HCT116 (cell line): ENCODE measurements around the gene INTS1. TPM values are rescaled to one million over a fixed set of nuclear protein-coding genes. Genes with fewer than 3 reads are reported as not detected.
A peak's percentile ranks its signal among the peaks of the same experiment; 100 is the strongest.

Source experiments
- ATAC-seq: fragments of 200-7000 bp; cut with Tn5 transposase; 2 replicates; pipeline ENCODE4 v1.9.1; 2020; ENCODE audit warnings: mild to moderate bottlenecking, moderate library complexity
- BruUV-seq: library from RNA; stranded (reverse); fragments of 400-500 nt; replicated peaks from 2 replicates; lab custom pipeline; 2021; lab: Mats Ljungman, UMichigan
- CTCF ChIA-PET: fragments of 300-600 bp; sonication (Branson Sonifier 250); formaldehyde crosslinking; loops from one replicate; lab custom pipeline; 2021; ENCODE audit warnings: antibody characterized with exemption; lab: Charles Lee
- POLR2A ChIA-PET: fragments of 300-600, 350-600 bp; sonication (Branson Sonifier 250); formaldehyde crosslinking; loops from one replicate; lab custom pipeline; 2021; ENCODE audit warnings: antibody characterized with exemption; lab: Charles Lee
- RAD21 ChIA-PET, 2 experiments: fragments of 300-600 bp; sonication (Branson Sonifier 250); formaldehyde crosslinking; loops; one replicate each; lab custom pipeline; 2023; ENCODE audit warnings: low total read pairs in 2 of 2; ENCODE audit not compliant: uncharacterized antibody in 2 of 2, unreplicated experiment in 2 of 2, low non-redundant PET in 1 of 2; lab: Charles Lee
- DNase-seq: peaks from one replicate; pipeline ENCODE4 v3.0.0-alpha.2; 2010; ENCODE audit warnings: low read depth, low spot score
- H2AFZ ChIP-seq: fragments of 200-600 bp; shearing (Covaris generic), sonication (generic); 2 replicates; pipeline ENCODE4 v1.6.1; 2017; ENCODE audit warnings: low read depth, mixed run types, mixed read lengths, antibody characterized with exemption, low read length; ENCODE audit not compliant: poor library complexity, severe bottlenecking
- H3K27ac ChIP-seq: 2 replicates; pipeline ENCODE4 v1.5.1; 2012; ENCODE audit warnings: low read depth, low read length
- H3K27me3 ChIP-seq: fragments of 200-600 bp; sonication (generic); 2 replicates; pipeline ENCODE4 v1.6.1; 2016; ENCODE audit warnings: mixed run types, low read length, mixed read lengths; ENCODE audit not compliant: insufficient read depth
- H3K36me3 ChIP-seq, 2 experiments: fragments of 200-500 bp in 1 of 2; fragments of 200-600 bp in 1 of 2; sonication (Bioruptor generic) in 1 of 2; sonication (generic) in 1 of 2; 2 replicates each; pipeline versions ENCODE4 v1.5.1 to v1.6.1; 2014 to 2016; ENCODE audit warnings: low read length in 2 of 2, inconsistent platforms in 1 of 2, mixed read lengths in 1 of 2, mixed run types in 1 of 2; ENCODE audit not compliant: insufficient read depth in 2 of 2, control insufficient read depth in 1 of 2
- H3K4me1 ChIP-seq, 2 experiments: fragments of 200-600 bp in 1 of 2; sonication (generic) in 1 of 2; 2 replicates each; pipeline versions ENCODE4 v1.5.1 to v1.6.1; 2012 to 2017; ENCODE audit warnings: low read length in 2 of 2, inconsistent platforms in 1 of 2, mild to moderate bottlenecking in 1 of 2, mixed read lengths in 1 of 2, mixed run types in 1 of 2, moderate library complexity in 1 of 2; ENCODE audit not compliant: insufficient read depth in 2 of 2, control insufficient read depth in 1 of 2
- H3K4me2 ChIP-seq: fragments of 200-600 bp; sonication (generic); 2 replicates; pipeline ENCODE4 v1.6.1; 2017; ENCODE audit warnings: mixed run types, low read length, mixed read lengths
- H3K4me3 ChIP-seq, 2 experiments: fragments of 200-600 bp in 1 of 2; sonication (generic) in 1 of 2; replicated peaks in 1 of 2; 2 replicates each; pipeline ENCODE4 v1.5.1; 2011 to 2016; ENCODE audit warnings: low read length in 2 of 2, control low read depth in 1 of 2, low read depth in 1 of 2, mild to moderate bottlenecking in 1 of 2, mixed read lengths in 1 of 2, mixed run types in 1 of 2
- H3K79me2 ChIP-seq: fragments of 200-600 bp; sonication (generic); 2 replicates; pipeline ENCODE4 v1.6.1; 2017; ENCODE audit warnings: mild to moderate bottlenecking, mixed run types, low read length, moderate library complexity, mixed read lengths; ENCODE audit not compliant: insufficient read depth
- H3K9ac ChIP-seq: fragments of 200-600 bp; sonication (generic); 2 replicates; pipeline ENCODE4 v1.6.1; 2016; ENCODE audit warnings: low read length, mixed read lengths
- H3K9me2 ChIP-seq: fragments of 200-600 bp; sonication (generic), shearing (Covaris generic); 2 replicates; pipeline ENCODE4 v1.6.1; 2017; ENCODE audit warnings: mixed run types, mild to moderate bottlenecking, moderate library complexity; ENCODE audit not compliant: insufficient read depth
- H3K9me3 ChIP-seq, 2 experiments: fragments of 200-500 bp in 1 of 2; fragments of 200-600 bp in 1 of 2; sonication (Bioruptor generic) in 1 of 2; sonication (generic) in 1 of 2; 2 replicates each; pipeline ENCODE4 v1.6.1; 2014 to 2017; ENCODE audit warnings: low read length in 2 of 2, mixed read lengths in 2 of 2, inconsistent platforms in 1 of 2, low read depth in 1 of 2, mild to moderate bottlenecking in 1 of 2, mixed run types in 1 of 2, moderate library complexity in 1 of 2; ENCODE audit not compliant: control insufficient read depth in 1 of 2, insufficient read depth in 1 of 2
- H4K20me1 ChIP-seq: fragments of 200-600 bp; sonication (generic), shearing (Covaris generic); 2 replicates; pipeline ENCODE4 v1.6.1; 2017; ENCODE audit warnings: mixed run types, mild to moderate bottlenecking, moderate library complexity; ENCODE audit not compliant: insufficient read depth
- CBX3 ChIP-seq: IDR thresholded peaks from 2 replicates; pipeline ENCODE4 v1.6.1; 2012; ENCODE audit warnings: low read depth
- CEBPB ChIP-seq: IDR thresholded peaks from 2 replicates; pipeline ENCODE4 v1.6.1; 2012; ENCODE audit warnings: low read depth
- CTCF ChIP-seq, 3 experiments: fragments of 200-600 bp in 1 of 3; sonication (generic) in 1 of 3; IDR thresholded peaks in 2 of 3; conservative IDR thresholded peaks in 1 of 3; 2 replicates each; pipeline ENCODE4 v1.5.1; 2012 to 2017; ENCODE audit warnings: low read depth in 2 of 3, low read length in 2 of 3, antibody characterized with exemption in 1 of 3, borderline replicate concordance in 1 of 3, control low read depth in 1 of 3, mild to moderate bottlenecking in 1 of 3, mixed read lengths in 1 of 3, mixed run types in 1 of 3, moderate library complexity in 1 of 3; ENCODE audit not compliant: insufficient read depth in 1 of 3
- ELF1 ChIP-seq: IDR thresholded peaks from 2 replicates; pipeline ENCODE4 v1.6.1; 2012; ENCODE audit warnings: low read depth, borderline replicate concordance
- FOSL1 ChIP-seq: IDR thresholded peaks from 2 replicates; pipeline ENCODE4 v1.6.1; 2012; ENCODE audit warnings: low read depth
- JUND ChIP-seq: IDR thresholded peaks from 2 replicates; pipeline ENCODE4 v1.6.1; 2012
- MAX ChIP-seq: IDR thresholded peaks from 2 replicates; pipeline ENCODE4 v1.6.1; 2012
- POLR2A ChIP-seq: IDR thresholded peaks from 2 replicates; pipeline ENCODE4 v1.7.0; 2011; ENCODE audit warnings: borderline replicate concordance; ENCODE audit not compliant: insufficient read depth, insufficient read length; ENCODE audit errors: extremely low read depth
- RAD21 ChIP-seq: IDR thresholded peaks from 2 replicates; pipeline ENCODE4 v1.6.1; 2012; ENCODE audit warnings: low read depth, mild to moderate bottlenecking
- REST ChIP-seq: IDR thresholded peaks from 2 replicates; pipeline ENCODE4 v1.6.1; 2012; ENCODE audit warnings: low read depth
- SP1 ChIP-seq: IDR thresholded peaks from 2 replicates; pipeline ENCODE4 v1.6.1; 2012; ENCODE audit warnings: low read depth
- SRF ChIP-seq: IDR thresholded peaks from 2 replicates; pipeline ENCODE4 v1.6.1; 2012; ENCODE audit warnings: low read depth
- TCF7L2 ChIP-seq: IDR thresholded peaks from 2 replicates; pipeline ENCODE4 v1.7.0; 2011; ENCODE audit warnings: borderline replicate concordance, inconsistent platforms; ENCODE audit not compliant: insufficient read depth, insufficient read length; ENCODE audit errors: extremely low read depth
- YY1 ChIP-seq: IDR thresholded peaks from 2 replicates; pipeline ENCODE4 v1.6.1; 2011; ENCODE audit warnings: low read length, low read depth, moderate library complexity, mild to moderate bottlenecking; ENCODE audit not compliant: insufficient replicate concordance; ENCODE audit errors: extremely low read depth
- ZFX ChIP-seq: fragments of 450-650 bp; IDR thresholded peaks from 2 replicates; pipeline ENCODE4 v1.6.1; 2017
- ZNF274 ChIP-seq: fragments of 200-500 bp; sonication (Bioruptor generic); IDR thresholded peaks from 2 replicates; pipeline ENCODE4 v1.6.1; 2014; ENCODE audit warnings: mild to moderate bottlenecking, low read depth, low read length, inconsistent platforms
- intact Hi-C: fragments of 100-400 bp; cut with micrococcal nuclease; formaldehyde crosslinking; loops from 2 replicates; pipeline ENCODE4 v1.10.0; 2022
- total RNA-seq: library from RNA; stranded (reverse); gene quantifications from one replicate; pipeline ENCODE4 v1.2.1, GENCODE V29; 2021; ENCODE audit not compliant: unreplicated experiment

Gene INTS1
- total RNA-seq, 1 experiment from 2014 or later = 167 TPM

- Histone ChIP-seq H3K27ac (no peak overlapping the region), H4K20me1 (no peaks in the 10 kb centered on the region), H3K4me3 (no peak overlapping the region), H3K9me3 (no peaks in the 10 kb centered on the region), H3K9me2 (no peaks in the 10 kb centered on the region), H3K27me3 (no peaks in the 10 kb centered on the region), H3K4me2 (no peak overlapping the region), H3K9ac (no peak overlapping the region), H2AFZ (no peak overlapping the region), H3K36me3 (no peaks in the 10 kb centered on the region), H3K4me1 (no peaks in the 10 kb centered on the region), H3K79me2 (no peaks in the 10 kb centered on the region)
- ChIA-PET CTCF (no interaction called here), POLR2A (no interaction called here), RAD21 (no interaction called here)
- ATAC-seq (no peak), DNase-seq (no peak)
- intact Hi-C loops = no loop called here
- BruUV-seq = no TSS peak
- TF ChIP-seq ELF1 = no peak
- TF ChIP-seq CEBPB = no peak
- no peak for TF ChIP-seq MAX
Observed at GRCh38 chr7:1548944-1549343, 44.8 kb upstream of the INTS1 start.

GRCh38 chr7:1548438-1548831, 44.2 kb upstream of the INTS1 start:
- Histone ChIP-seq H3K9me2 (no peaks in the 10 kb centered on the region), H3K36me3 (no peaks in the 10 kb centered on the region), H2AFZ (no peak overlapping the region), H3K4me1 (no peaks in the 10 kb centered on the region), H3K4me2 (no peak overlapping the region), H3K27me3 (no peaks in the 10 kb centered on the region), H4K20me1 (no peaks in the 10 kb centered on the region), H3K9me3 (no peaks in the 10 kb centered on the region), H3K79me2 (no peaks in the 10 kb centered on the region), H3K4me3 (no peak overlapping the region), H3K27ac (no peak overlapping the region), H3K9ac (no peak overlapping the region)
- ChIA-PET CTCF (no interaction called here), RAD21 (no interaction called here), POLR2A (no interaction called here)
- intact Hi-C loops = no loop called here
- no TSS peak for BruUV-seq
- ATAC-seq = peak; percentile 39; the same call in 1 of the 2 replicates
- DNase-seq = no peak
- TF ChIP-seq ELF1 (no peak), POLR2A (no peak), CBX3 (no peak), TCF7L2 (no peak), SRF (no peak), JUND (no peak), REST (no peak), FOSL1 (no peak), ZFX (no peak), CTCF (IDR thresholded peaks at IDR 0.05 in 2 of 3, conservative IDR thresholded peaks at IDR 0.05 in 1 of 3; ENCODE audit: borderline replicate concordance in 1 of 3, insufficient read depth in 1 of 3, low read depth in 2 of 3, low read length in 2 of 3) (no peak; a peak in 1 of 6 replicates), YY1 (no peak), SP1 (no peak), MAX (no peak), ZNF274 (no peak), RAD21 (no peak)
